ENCODE measurements around the gene TYROBP.

GRCh38 chr19:35915443-35915842 is 7.3 kb upstream of the TYROBP start:
- TF ChIP-seq CTCF (IDR thresholded peaks at IDR 0.05) = no peak
- TF ChIP-seq POLR2AphosphoS5 (IDR thresholded peaks at IDR 0.05; ENCODE audit: low read depth, low read length) = no peak
- no peak for TF ChIP-seq SIN3A (IDR thresholded peaks at IDR 0.05; ENCODE audit: borderline replicate concordance, insufficient read depth, low read depth, low read length)
- no peak for TF ChIP-seq REST (IDR thresholded peaks at IDR 0.05; ENCODE audit: insufficient read depth in 1 of 2, low read depth in 2 of 2, low read length in 1 of 2)
